T-cell (primary cell): ENCODE measurements around the gene EAF2. TPM values are rescaled to one million over a fixed set of nuclear protein-coding genes. Genes with fewer than 3 reads are reported as not detected.

ENCODE experiments used
- ATAC-seq, 4 experiments: fragments of 200-7000 bp in 3 of 4; fragments of 150-1000 bp in 1 of 4; cut with Tn5 transposase; replicated peaks in 1 of 4; 1 replicate in 3 of 4; 2 replicates in 1 of 4; pipeline ENCODE4 v1.10.0; 2021; ENCODE audit warnings: moderate library complexity in 3 of 4, mild to moderate bottlenecking in 2 of 4, moderate number of reproducible peaks in 1 of 4
- CTCF ChIA-PET, 2 donors: fragments of 300-600 bp; sonication (Branson Sonifier 250); formaldehyde crosslinking; loops; one replicate each; lab custom pipeline; 2022; ENCODE audit warnings: antibody characterized with exemption in 2 of 2; lab: Charles Lee
- POLR2A ChIA-PET, 2 donors: fragments of 300-600 bp; sonication (Branson Sonifier 250); formaldehyde crosslinking; loops; one replicate each; lab custom pipeline; 2022; ENCODE audit warnings: antibody characterized with exemption in 2 of 2; lab: Charles Lee
- DNase-seq, 35 experiments: peaks; one replicate each; pipeline versions ENCODE4 v3.0.0 to v3.0.0-alpha.2; 2013 to 2023
- H3K27ac ChIP-seq: one replicate; pipeline ENCODE4 v1.5.1; 2013; ENCODE audit warnings: low read length
- H3K27me3 ChIP-seq, 2 experiments: replicated peaks in 1 of 2; 1 replicate in 1 of 2; 2 replicates in 1 of 2; pipeline versions ENCODE4 v1.6.1 to v1.7.0; 2013; ENCODE audit warnings: low read length in 1 of 2, mixed read lengths in 1 of 2; ENCODE audit not compliant: control insufficient read depth in 2 of 2, insufficient read depth in 2 of 2; ENCODE audit errors: extremely low read depth in 1 of 2
- H3K36me3 ChIP-seq, 2 donors: 1 replicate in 1 of 2; 2 replicates in 1 of 2; pipeline versions ENCODE4 v1.6.1 to v1.7.0; 2013; ENCODE audit warnings: low read length in 1 of 2; ENCODE audit not compliant: control insufficient read depth in 2 of 2, insufficient read depth in 1 of 2; ENCODE audit errors: extremely low read depth in 1 of 2
- H3K4me1 ChIP-seq, 2 experiments: 1 replicate in 1 of 2; 2 replicates in 1 of 2; pipeline versions ENCODE4 v1.6.1 to v1.7.0; 2013; ENCODE audit warnings: low read length in 2 of 2, mixed read lengths in 1 of 2; ENCODE audit not compliant: insufficient read depth in 2 of 2, control insufficient read depth in 1 of 2; ENCODE audit errors: extremely low read depth in 1 of 2
- H3K4me3 ChIP-seq, 2 donors: 1 replicate in 1 of 2; 2 replicates in 1 of 2; pipeline versions ENCODE4 v1.5.1 to v1.7.0; 2013; ENCODE audit warnings: mild to moderate bottlenecking in 2 of 2, low read length in 1 of 2, moderate library complexity in 1 of 2; ENCODE audit not compliant: control insufficient read depth in 1 of 2; ENCODE audit errors: extremely low read depth in 1 of 2
- H3K9me3 ChIP-seq: 2 replicates; pipeline ENCODE4 v1.7.0; 2013
- H3K27ac Mint-ChIP-seq, 2 donors: one replicate each; pipeline ENCODE4 v1.8.0; 2020 to 2021; ENCODE audit warnings: mild to moderate bottlenecking in 2 of 2, mixed read lengths in 2 of 2
- H3K27me3 Mint-ChIP-seq, 2 donors: one replicate each; pipeline ENCODE4 v1.8.0; 2021 to 2022; ENCODE audit warnings: mixed read lengths in 2 of 2
- H3K36me3 Mint-ChIP-seq: one replicate; pipeline ENCODE4 v1.8.0; 2021; ENCODE audit warnings: mixed read lengths
- H3K4me1 Mint-ChIP-seq, 3 donors: one replicate each; pipeline ENCODE4 v1.8.0; 2020 to 2022; ENCODE audit warnings: mixed read lengths in 3 of 3, mild to moderate bottlenecking in 1 of 3
- H3K4me3 Mint-ChIP-seq, 3 donors: one replicate each; pipeline ENCODE4 v1.8.0; 2020 to 2022; ENCODE audit warnings: mild to moderate bottlenecking in 3 of 3, mixed read lengths in 3 of 3, moderate library complexity in 3 of 3
- H3K9me3 Mint-ChIP-seq, 3 donors: one replicate each; pipeline ENCODE4 v1.8.0; 2020 to 2022; ENCODE audit warnings: mixed read lengths in 3 of 3
- WGBS: methylation state at CpG from one replicate; pipeline ENCODE4 v1.1.5; 2013; ENCODE audit warnings: missing lambda C conversion rate; ENCODE audit not compliant: insufficient coverage; 5-methylcytosine and 5-hydroxymethylcytosine counted together
- total RNA-seq, 35 experiments: library from RNA in 6 of 35; stranded (reverse) in 6 of 35; fragments of 120-200 nt in 1 of 35; gene quantifications; one replicate each; pipeline versions ENCODE4 v1.2.1 to v1.2.4 and lab custom pipeline; 2013 to 2026

EAF2 gene
- total RNA-seq, 5 donors from 2014 or later (not counting 1 experiment from before 2014, with no cell fraction given): 4.4 to 9.2 (median 5.4) TPM

GRCh38 chr3:121800906-121801305, 34.1 kb upstream of the EAF2 start:
- no peaks in the 10 kb centered on the region for H3K27me3 Mint-ChIP-seq
- Histone ChIP-seq H3K36me3 (peaks cover 0 to 12% of the 10 kb centered on the region in 2 donors), H3K9me3 (no peaks in the 10 kb centered on the region), H3K27ac (no peak overlapping the region), H3K4me1 (no peaks in the 10 kb centered on the region), H3K4me3 (no peak overlapping the region), H3K27me3 (no peaks in the 10 kb centered on the region)
- no peak for ATAC-seq
- peaks cover 55% of the 10 kb centered on the region for H3K36me3 Mint-ChIP-seq
- POLR2A ChIA-PET: interaction anchor here in 1 of 2 donors (0.6 to 0.9 kb wide), 2 partner anchors 28 to 42 kb away, joined by 3 read pairs; no protein-coding TSS in a partner anchor
- H3K9me3 Mint-ChIP-seq: no peaks in the 10 kb centered on the region
- H3K27ac Mint-ChIP-seq: peak overlapping the region in 1 of 2 donors; percentile 1
- H3K4me3 Mint-ChIP-seq: no peak overlapping the region
- peaks cover 0 to 12% (median 7%) of the 10 kb centered on the region in 3 donors for H3K4me1 Mint-ChIP-seq
- no peak for DNase-seq
- CTCF ChIA-PET: interaction anchor here (0.6 to 0.8 kb wide), 2 partner anchors 56 to 824 kb away, joined by 4 to 5 read pairs; no protein-coding TSS in a partner anchor

- peaks cover 0 to 16% of the 10 kb centered on the region in 2 donors for H3K36me3 ChIP-seq
- no peaks in the 10 kb centered on the region for H3K4me1 ChIP-seq
- H3K27me3 Mint-ChIP-seq: no peaks in the 10 kb centered on the region
- CTCF ChIA-PET: no interaction called here
- ATAC-seq (no peak), DNase-seq (no peak)
- H3K4me3 Mint-ChIP-seq: no peak overlapping the region
- no peak overlapping the region for H3K27ac Mint-ChIP-seq
- no peaks in the 10 kb centered on the region for H3K27me3 ChIP-seq
- WGBS: no CpG with 5 or more reads among the region's 2 CpGs
- H3K4me1 Mint-ChIP-seq: peaks cover 0 to 12% (median 7%) of the 10 kb centered on the region in 3 donors
- POLR2A ChIA-PET: interaction anchor here in 1 of 2 donors (0.7 kb wide), 1 partner anchor 140 kb away, joined by 3 read pairs; no protein-coding TSS in a partner anchor
- no peaks in the 10 kb centered on the region for H3K9me3 Mint-ChIP-seq
- peaks cover 55% of the 10 kb centered on the region for H3K36me3 Mint-ChIP-seq
- no peak overlapping the region for H3K4me3 ChIP-seq
- H3K27ac ChIP-seq: no peak overlapping the region
- no peaks in the 10 kb centered on the region for H3K9me3 ChIP-seq
Observed at GRCh38 chr3:121803771-121804320, 31.2 kb upstream of the EAF2 start.

GRCh38 chr3:121809249-121809648, 25.8 kb upstream of the EAF2 start:
- no peak for ATAC-seq
- POLR2A ChIA-PET: interaction anchor here in 1 of 2 donors (0.5 to 1.4 kb wide), 2 partner anchors 64 to 71 kb away, joined by 3 read pairs; no protein-coding TSS in a partner anchor
- CTCF ChIA-PET: interaction anchor here in 1 of 2 donors (0.6 kb wide), 1 partner anchor 679 kb away, joined by 6 read pairs; no protein-coding TSS in a partner anchor

GRCh38 chr3:121817753-121818152, 17.3 kb upstream of the EAF2 start:
- no peak overlapping the region for H3K27ac ChIP-seq
- no peak overlapping the region for H3K27ac Mint-ChIP-seq
- H3K4me3 ChIP-seq: no peak overlapping the region
- DNase-seq (no peak), ATAC-seq (no peak)
- peaks cover 0 to 3% of the 10 kb centered on the region in 2 experiments for H3K4me1 ChIP-seq
- H3K9me3 ChIP-seq: no peaks in the 10 kb centered on the region
- H3K36me3 ChIP-seq: peaks cover 0 to 28% of the 10 kb centered on the region in 2 donors
- H3K27me3 Mint-ChIP-seq: no peaks in the 10 kb centered on the region
- no peaks in the 10 kb centered on the region for H3K27me3 ChIP-seq
- ChIA-PET CTCF (no interaction called here), POLR2A (interaction anchor here in 1 of 2 donors (0.6 to 1.2 kb wide), 2 partner anchors 11 to 584 kb away, joined by 3 read pairs; no protein-coding TSS in a partner anchor)
- H3K9me3 Mint-ChIP-seq: peaks cover 0 to 9% (median 3%) of the 10 kb centered on the region in 3 donors
- no peak overlapping the region for H3K4me3 Mint-ChIP-seq
- peaks cover 63 to 80% (median 73%) of the 10 kb centered on the region in 3 donors for H3K4me1 Mint-ChIP-seq
- peaks cover 82% of the 10 kb centered on the region for H3K36me3 Mint-ChIP-seq

More at GRCh38 chr3:121809249-121809648, 25.8 kb upstream of the EAF2 start:
- peaks cover 0 to 30% of the 10 kb centered on the region in 2 donors for H3K36me3 ChIP-seq
- H3K4me3 ChIP-seq: no peak overlapping the region
- DNase-seq: no peak
- no peak overlapping the region for H3K27ac Mint-ChIP-seq
- no CpG with 5 or more reads among the region's 1 CpG for WGBS
- H3K27ac ChIP-seq: no peak overlapping the region
- H3K27me3 Mint-ChIP-seq: no peaks in the 10 kb centered on the region
- peaks cover 14 to 29% (median 19%) of the 10 kb centered on the region in 3 donors for H3K4me1 Mint-ChIP-seq
- H3K36me3 Mint-ChIP-seq: peaks cover 73% of the 10 kb centered on the region
- H3K4me1 ChIP-seq: no peaks in the 10 kb centered on the region
- H3K4me3 Mint-ChIP-seq: no peak overlapping the region
- H3K9me3 Mint-ChIP-seq: no peaks in the 10 kb centered on the region
- no peaks in the 10 kb centered on the region for H3K27me3 ChIP-seq
- H3K9me3 ChIP-seq: no peaks in the 10 kb centered on the region

GRCh38 chr3:121818578-121818977, 16.4 kb upstream of the EAF2 start:
- Mint-ChIP-seq H3K27me3 (no peaks in the 10 kb centered on the region), H3K9me3 (peaks cover 6 to 16% (median 9%) of the 10 kb centered on the region in 3 donors), H3K4me3 (no peak overlapping the region), H3K27ac (no peak overlapping the region), H3K36me3 (peaks cover 84% of the 10 kb centered on the region), H3K4me1 (peaks cover 58 to 74% (median 69%) of the 10 kb centered on the region in 3 donors)
- Histone ChIP-seq H3K9me3 (no peaks in the 10 kb centered on the region), H3K4me1 (peaks cover 0 to 3% of the 10 kb centered on the region in 2 experiments), H3K36me3 (peaks cover 0 to 30% of the 10 kb centered on the region in 2 donors), H3K27me3 (no peaks in the 10 kb centered on the region), H3K27ac (no peak overlapping the region), H3K4me3 (no peak overlapping the region)
- ATAC-seq: no peak
- CTCF ChIA-PET: no interaction called here
- DNase-seq: no peak
- 83% methylated on average over 1 of the region's 2 CpGs for WGBS
- POLR2A ChIA-PET: interaction anchor here in 1 of 2 donors (1.2 kb wide), 1 partner anchor 11 kb away, joined by 3 read pairs; no protein-coding TSS in a partner anchor

- Histone ChIP-seq H3K9me3 (no peaks in the 10 kb centered on the region), H3K27ac (no peak overlapping the region), H3K4me3 (no peak overlapping the region), H3K4me1 (peaks cover 0 to 3% of the 10 kb centered on the region in 2 experiments), H3K27me3 (no peaks in the 10 kb centered on the region), H3K36me3 (peaks cover 0 to 35% of the 10 kb centered on the region in 2 donors)
- no peak overlapping the region for H3K27ac Mint-ChIP-seq
- no peaks in the 10 kb centered on the region for H3K27me3 Mint-ChIP-seq
- DNase-seq (no peak), ATAC-seq (no peak)
- POLR2A ChIA-PET: no interaction called here
- WGBS: 83% methylated on average over 1 of the region's 3 CpGs
- CTCF ChIA-PET: no interaction called here
- no peak overlapping the region for H3K4me3 Mint-ChIP-seq
- H3K36me3 Mint-ChIP-seq: peaks cover 84% of the 10 kb centered on the region
- H3K4me1 Mint-ChIP-seq: peaks cover 52 to 67% (median 63%) of the 10 kb centered on the region in 3 donors
- H3K9me3 Mint-ChIP-seq: peaks cover 6 to 16% (median 9%) of the 10 kb centered on the region in 3 donors
Observed at GRCh38 chr3:121819236-121819635, 15.8 kb upstream of the EAF2 start.
